HG03159 (cell line): Measurements from ENCODE around the gene FOXO3.

Source experiments
- ATAC-seq: cut with Tn5 transposase; IDR thresholded peaks from one replicate; pipeline ENCODE4 v1.9.1; 2021; ENCODE audit warnings: mild to moderate bottlenecking, moderate library complexity; ENCODE audit not compliant: unreplicated experiment

Gene FOXO3

GRCh38 chr6:108732091-108732870 is 171.6 kb downstream of the FOXO3 start:
- no peak for ATAC-seq

GRCh38 chr6:108733051-108733450 is 172.3 kb downstream of the FOXO3 start:
- no peak for ATAC-seq

- no peak for ATAC-seq
Observed at GRCh38 chr6:108733706-108734265, 173.1 kb downstream of the FOXO3 start.
